ENCODE data around the gene KRT86. TPM values are rescaled to one million over a fixed set of nuclear protein-coding genes. Genes with fewer than 3 reads are reported as not detected.

KRT86 gene
- total and polyA plus RNA-seq, 2 experiments from 2014 or later, result 0.35 TPM; not detected in 1

DNA sequence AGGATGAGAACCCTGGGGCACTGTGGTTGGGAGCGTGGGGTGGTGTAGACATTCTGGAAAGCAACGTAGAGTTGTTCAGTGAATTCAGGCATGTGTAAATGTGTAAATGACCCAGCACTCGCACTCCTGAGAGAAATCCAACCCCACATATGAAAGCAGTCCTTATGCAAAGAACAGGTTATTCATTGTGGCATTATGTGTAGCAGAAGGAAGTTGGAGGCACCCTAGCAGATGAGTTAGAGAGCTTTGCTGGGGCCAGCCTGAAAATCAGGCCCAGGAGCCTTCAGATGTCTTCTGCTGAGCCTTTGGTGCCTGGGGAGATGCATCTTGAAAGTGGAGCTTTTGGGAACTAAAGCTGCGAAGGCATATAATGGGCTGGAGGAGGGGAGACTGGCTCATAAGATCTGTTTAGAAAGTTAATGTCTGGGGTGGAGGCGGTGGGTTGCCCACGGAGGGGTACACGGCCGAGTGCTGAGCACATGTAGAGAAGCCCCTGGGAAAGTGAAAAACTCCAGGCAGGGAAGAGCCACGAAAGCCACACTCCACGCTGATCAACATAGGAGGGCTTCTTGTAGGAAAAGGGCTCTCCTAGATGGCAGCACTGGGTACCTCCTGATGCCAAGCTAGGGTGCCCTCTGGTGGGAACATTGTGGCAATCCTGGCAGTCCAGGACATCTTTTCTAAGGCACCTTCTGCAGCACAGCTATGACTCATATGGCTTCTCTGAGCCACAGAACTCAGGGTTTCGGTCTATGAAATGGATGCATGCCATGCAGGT, 52.8 kb downstream of the KRT86 start:
- H3K4me3 ChIP-seq, result no peak overlapping the region
- H3K27me3 ChIP-seq, result peaks cover 64% of the 10 kb centered on the region
- DNase-seq (ENCODE audit: low read depth in 1 of 2, low spot score in 1 of 2), result peak; percentile 29 to 92
- TF ChIP-seq, protein P1, sequence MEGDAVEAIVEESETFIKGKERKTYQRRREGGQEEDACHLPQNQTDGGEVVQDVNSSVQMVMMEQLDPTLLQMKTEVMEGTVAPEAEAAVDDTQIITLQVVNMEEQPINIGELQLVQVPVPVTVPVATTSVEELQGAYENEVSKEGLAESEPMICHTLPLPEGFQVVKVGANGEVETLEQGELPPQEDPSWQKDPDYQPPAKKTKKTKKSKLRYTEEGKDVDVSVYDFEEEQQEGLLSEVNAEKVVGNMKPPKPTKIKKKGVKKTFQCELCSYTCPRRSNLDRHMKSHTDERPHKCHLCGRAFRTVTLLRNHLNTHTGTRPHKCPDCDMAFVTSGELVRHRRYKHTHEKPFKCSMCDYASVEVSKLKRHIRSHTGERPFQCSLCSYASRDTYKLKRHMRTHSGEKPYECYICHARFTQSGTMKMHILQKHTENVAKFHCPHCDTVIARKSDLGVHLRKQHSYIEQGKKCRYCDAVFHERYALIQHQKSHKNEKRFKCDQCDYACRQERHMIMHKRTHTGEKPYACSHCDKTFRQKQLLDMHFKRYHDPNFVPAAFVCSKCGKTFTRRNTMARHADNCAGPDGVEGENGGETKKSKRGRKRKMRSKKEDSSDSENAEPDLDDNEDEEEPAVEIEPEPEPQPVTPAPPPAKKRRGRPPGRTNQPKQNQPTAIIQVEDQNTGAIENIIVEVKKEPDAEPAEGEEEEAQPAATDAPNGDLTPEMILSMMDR (IDR thresholded peaks at IDR 0.05; ENCODE audit: low read depth, low read length), result peak; percentile 87
- H3K9me3 ChIP-seq (ENCODE audit: low read depth), result no peaks in the 10 kb centered on the region
- H3K36me3 ChIP-seq, result no peaks in the 10 kb centered on the region
- H3K4me1 ChIP-seq (ENCODE audit: low read depth), result no peaks in the 10 kb centered on the region
- no peak overlapping the region for H3K27ac ChIP-seq

DNA sequence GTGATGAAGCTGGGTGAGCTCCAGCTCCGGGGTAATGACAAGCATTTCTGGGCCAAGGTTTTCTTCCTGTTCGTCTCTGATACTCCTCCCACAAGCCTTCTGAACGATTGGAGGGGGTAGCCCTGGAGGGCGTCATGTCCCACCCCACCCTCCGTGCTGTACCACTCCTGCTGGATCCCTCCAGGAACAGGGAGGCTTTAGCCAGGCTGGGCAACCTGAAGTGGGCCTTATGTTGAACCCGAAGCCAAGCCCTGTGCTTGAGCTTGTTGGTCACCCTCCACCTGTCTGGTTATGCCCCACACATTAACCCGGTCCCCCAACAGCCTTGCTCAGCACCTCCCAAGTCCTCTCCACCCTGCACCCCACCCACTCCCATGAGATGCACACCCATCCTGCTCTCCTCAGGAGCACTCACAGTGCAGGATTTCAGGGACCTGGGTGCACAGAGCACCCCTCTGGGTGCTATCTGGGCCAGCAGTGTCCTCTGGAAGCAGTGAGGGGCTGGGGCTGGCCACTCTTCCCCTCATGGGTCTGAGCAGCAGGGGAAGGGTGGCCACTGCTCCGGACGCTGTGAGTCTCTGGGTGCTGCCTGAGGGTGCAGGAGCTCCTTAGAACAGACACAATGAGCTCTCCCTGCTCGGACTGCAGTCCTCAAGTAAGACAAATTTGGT, 53.5 kb downstream of the KRT86 start:
- no peak for DNase-seq (ENCODE audit: low read depth in 1 of 2, low spot score in 1 of 2)
- H3K36me3 ChIP-seq, result no peaks in the 10 kb centered on the region

DNA sequence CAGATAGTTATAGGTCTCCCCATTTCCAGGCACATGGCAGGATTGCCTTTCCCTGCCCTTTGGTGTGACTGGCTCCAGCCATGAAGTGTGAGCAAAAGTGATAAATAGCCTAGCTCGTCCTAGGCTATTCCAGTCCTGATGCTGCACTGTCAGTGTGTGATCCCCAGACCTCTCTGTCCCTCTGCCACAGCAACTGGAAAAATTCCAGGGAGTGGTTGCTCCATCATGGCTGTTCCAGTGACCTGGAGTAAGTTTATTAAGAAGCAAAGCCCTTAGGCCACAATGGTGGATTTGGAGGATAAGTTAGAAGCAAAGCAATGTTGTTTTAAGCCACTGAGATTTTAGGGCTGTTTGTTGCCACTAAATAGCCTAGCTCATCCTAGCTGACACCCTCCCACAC, 56.6 kb downstream of the KRT86 start:
- peaks cover 34% of the 10 kb centered on the region for H3K27me3 ChIP-seq
- H3K4me3 ChIP-seq, result no peak overlapping the region
- no peaks in the 10 kb centered on the region for H3K9me3 ChIP-seq (ENCODE audit: low read depth)
- TF ChIP-seq, protein P1 (IDR thresholded peaks at IDR 0.05; ENCODE audit: low read depth, low read length), result no peak
- no peak overlapping the region for H3K27ac ChIP-seq
- H3K4me1 ChIP-seq (ENCODE audit: low read depth), result no peaks in the 10 kb centered on the region
- no peaks in the 10 kb centered on the region for H3K36me3 ChIP-seq
- DNase-seq (ENCODE audit: low read depth in 1 of 2, low spot score in 1 of 2), result no peak

More for the DNA sequence above, 53.5 kb downstream of the KRT86 start:
- Histone ChIP-seq H3K9me3 (ENCODE audit: low read depth) (no peaks in the 10 kb centered on the region), H3K27ac (no peak overlapping the region), H3K4me1 (ENCODE audit: low read depth) (no peaks in the 10 kb centered on the region), H3K4me3 (no peak overlapping the region), H3K27me3 (peaks cover 59% of the 10 kb centered on the region)
- TF ChIP-seq, protein P1 (IDR thresholded peaks at IDR 0.05; ENCODE audit: low read depth, low read length), result no peak

DNA sequence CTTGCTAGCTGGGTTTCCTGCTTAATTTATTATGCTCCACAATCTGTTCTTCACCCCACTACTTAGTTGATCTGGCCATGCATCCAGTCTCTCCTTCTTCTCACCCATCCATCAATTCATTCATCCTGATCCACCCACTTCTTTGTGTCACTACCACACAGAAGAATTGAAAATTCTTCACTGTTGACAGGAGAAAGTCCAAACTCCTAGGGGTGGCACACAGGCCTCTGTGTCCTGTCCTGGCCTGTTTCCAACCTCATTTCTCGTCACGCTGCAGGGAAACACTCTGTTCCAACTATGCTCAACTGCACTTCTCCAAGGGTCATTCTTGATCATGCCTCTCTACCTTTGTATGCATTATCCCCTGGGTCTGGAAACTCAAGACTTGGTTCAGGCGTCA, 57.4 kb downstream of the KRT86 start:
- no peaks in the 10 kb centered on the region for H3K4me1 ChIP-seq (ENCODE audit: low read depth)
- no peaks in the 10 kb centered on the region for H3K36me3 ChIP-seq
- H3K27ac ChIP-seq, result no peak overlapping the region
- TF ChIP-seq, protein P1 (IDR thresholded peaks at IDR 0.05; ENCODE audit: low read depth, low read length), result no peak
- H3K27me3 ChIP-seq, result peaks cover 27% of the 10 kb centered on the region
- no peak overlapping the region for H3K4me3 ChIP-seq
- H3K9me3 ChIP-seq (ENCODE audit: low read depth), result no peaks in the 10 kb centered on the region
- no peak for DNase-seq (ENCODE audit: low read depth in 1 of 2, low spot score in 1 of 2)

DNA sequence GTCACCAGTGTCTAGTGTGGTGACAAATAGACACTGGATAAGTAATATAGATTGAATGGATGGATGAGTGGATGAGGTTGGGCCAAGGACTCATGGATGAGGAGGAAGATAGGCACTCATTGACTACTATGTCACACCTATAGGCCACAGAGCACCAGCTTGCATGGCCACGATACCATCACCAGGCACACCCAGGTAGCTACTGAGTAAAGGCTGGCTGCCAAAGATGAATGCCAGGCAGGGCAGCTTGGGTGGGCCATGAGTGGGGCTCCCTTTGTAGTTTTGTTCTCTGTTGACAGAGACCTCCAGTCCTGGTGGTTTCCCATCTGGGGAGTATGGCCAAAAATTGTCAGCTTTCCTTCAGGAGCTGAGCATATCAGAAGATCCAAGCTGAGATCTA, 57.9 kb downstream of the KRT86 start:
- Histone ChIP-seq H3K27me3 (peaks cover 24% of the 10 kb centered on the region), H3K36me3 (no peaks in the 10 kb centered on the region), H3K4me1 (ENCODE audit: low read depth) (no peaks in the 10 kb centered on the region), H3K4me3 (no peak overlapping the region), H3K27ac (no peak overlapping the region), H3K9me3 (ENCODE audit: low read depth) (no peaks in the 10 kb centered on the region)
- DNase-seq (ENCODE audit: low read depth in 1 of 2, low spot score in 1 of 2), result no peak
- TF ChIP-seq, protein P1 (IDR thresholded peaks at IDR 0.05; ENCODE audit: low read depth, low read length), result no peak

Data from cardiac muscle cell (in vitro differentiated cells and primary cell).